Activated CD4-positive, CD25-positive, alpha-beta regulatory T cell treated with anti-CD3 and anti-CD28 coated beads, Interleukin-2, amount 50 U/mL, for 72 hours (primary cell): Measurements from ENCODE around the gene AFM.
"Not testable (repeated sequence)": the region's sequence is repeated elsewhere in the genome, so short reads cannot be mapped to it uniquely, and the experiment has no call there.

Source experiments
- DNase-seq: peaks from one replicate; pipeline ENCODE4 v3.0.0; 2021

AFM gene

GRCh38 chr4:73518340-73518739, 36.8 kb downstream of the AFM start:
- DNase-seq, result no peak

- no peak for DNase-seq
Measured at GRCh38 chr4:73520821-73521220, 39.3 kb downstream of the AFM start.

GRCh38 chr4:73523126-73523525, 41.6 kb downstream of the AFM start:
- DNase-seq, result no peak

GRCh38 chr4:73525611-73526010, 44.1 kb downstream of the AFM start:
- no peak for DNase-seq

GRCh38 chr4:73527196-73527595, 45.7 kb downstream of the AFM start:
- DNase-seq, result no peak

GRCh38 chr4:73528171-73528570, 46.6 kb downstream of the AFM start:
- no peak for DNase-seq

- no peak for DNase-seq
Measured at GRCh38 chr4:73533515-73534422, 52.2 kb downstream of the AFM start.

GRCh38 chr4:73538162-73538561, 56.6 kb downstream of the AFM start:
- no peak for DNase-seq

- DNase-seq, result no peak
Measured at GRCh38 chr4:73539386-73539785, 57.8 kb downstream of the AFM start.

GRCh38 chr4:73540826-73541225, 59.3 kb downstream of the AFM start:
- DNase-seq, result no peak

- no peak for DNase-seq
Measured at GRCh38 chr4:73541251-73541650, 59.7 kb downstream of the AFM start.

- DNase-seq, result no peak
Measured at GRCh38 chr4:73544620-73545019, 63.1 kb downstream of the AFM start.

- not testable (repeated sequence) for DNase-seq
Measured at GRCh38 chr4:73550865-73551264, 69.3 kb downstream of the AFM start.
